GM18505 (cell line): ENCODE measurements around the gene CPNE2.
"Not testable (repeated sequence)": the region's sequence is repeated elsewhere in the genome, so short reads cannot be mapped to it uniquely, and the experiment has no call there.

ENCODE experiments used
- ATAC-seq: cut with Tn5 transposase; IDR thresholded peaks from one replicate; pipeline ENCODE4 v1.9.1; 2021; ENCODE audit not compliant: unreplicated experiment
- POLR2A ChIP-seq: IDR thresholded peaks from 4 replicates; pipeline ENCODE4 v1.6.1; 2011; ENCODE audit warnings: borderline replicate concordance; ENCODE audit not compliant: insufficient read depth, insufficient read length; ENCODE audit errors: extremely low read depth

The CPNE2 gene

DNA sequence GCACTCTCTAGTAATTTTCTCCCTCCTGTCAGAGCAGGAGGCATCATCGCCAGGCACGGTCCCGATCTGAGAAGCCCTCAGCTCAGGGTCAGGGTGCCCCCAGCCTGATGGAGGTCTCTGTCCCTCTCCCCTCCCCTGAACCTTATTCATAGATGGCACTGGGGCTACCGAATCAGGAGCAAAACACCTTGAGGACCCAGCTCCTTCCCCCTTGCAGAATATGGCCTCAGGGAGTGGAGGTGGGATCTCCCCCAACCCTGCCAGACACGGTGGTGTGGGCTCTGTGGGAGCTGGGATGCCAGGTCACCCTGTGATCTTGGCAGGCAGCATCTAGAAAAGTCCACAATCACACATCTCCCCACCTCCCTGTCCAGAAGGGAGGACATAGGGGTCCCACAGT is 2.5 kb downstream of the CPNE2 start:
- no peak for TF ChIP-seq POLR2A
- no peak for ATAC-seq

DNA sequence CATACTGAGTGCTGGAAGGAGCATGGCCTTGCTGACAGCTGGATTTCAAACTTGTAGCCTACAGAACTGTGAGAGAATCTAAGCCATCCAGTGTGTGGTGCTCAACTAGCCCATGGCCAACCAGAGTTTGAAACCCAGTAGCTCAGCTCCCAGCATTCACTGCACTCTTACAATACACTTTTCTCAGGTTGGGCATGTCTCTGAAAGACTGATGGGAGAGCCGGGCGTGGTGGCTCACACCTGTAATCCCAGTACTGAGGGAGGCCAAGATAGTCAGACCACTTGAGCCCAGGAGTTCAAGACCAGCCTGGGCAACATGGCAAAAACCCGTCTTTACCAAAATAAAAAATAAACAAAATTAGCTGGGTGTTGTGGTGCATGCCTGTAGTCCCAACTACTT is 3.8 kb downstream of the CPNE2 start:
- ATAC-seq, result no peak
- TF ChIP-seq POLR2A, result no peak

DNA sequence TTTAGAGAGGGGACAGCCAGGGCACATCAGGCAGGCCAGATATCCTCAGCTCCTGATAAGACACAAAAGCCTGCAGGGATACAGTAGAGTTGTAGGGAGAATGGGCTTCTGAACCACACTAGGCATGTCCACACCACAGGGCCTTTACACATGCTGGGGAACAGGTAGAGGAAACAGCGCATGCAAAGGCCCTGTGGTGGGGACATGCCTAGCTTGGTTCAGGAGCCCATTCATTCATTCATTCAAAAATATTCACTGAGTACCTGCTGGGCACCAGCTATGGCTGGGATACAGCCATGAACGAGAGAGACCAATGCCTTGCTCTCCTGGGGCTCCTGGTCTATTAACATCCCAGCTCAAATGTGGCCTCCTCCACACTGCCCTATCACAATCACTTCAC is 4.4 kb downstream of the CPNE2 start:
- ATAC-seq, result no peak
- no peak for TF ChIP-seq POLR2A

DNA sequence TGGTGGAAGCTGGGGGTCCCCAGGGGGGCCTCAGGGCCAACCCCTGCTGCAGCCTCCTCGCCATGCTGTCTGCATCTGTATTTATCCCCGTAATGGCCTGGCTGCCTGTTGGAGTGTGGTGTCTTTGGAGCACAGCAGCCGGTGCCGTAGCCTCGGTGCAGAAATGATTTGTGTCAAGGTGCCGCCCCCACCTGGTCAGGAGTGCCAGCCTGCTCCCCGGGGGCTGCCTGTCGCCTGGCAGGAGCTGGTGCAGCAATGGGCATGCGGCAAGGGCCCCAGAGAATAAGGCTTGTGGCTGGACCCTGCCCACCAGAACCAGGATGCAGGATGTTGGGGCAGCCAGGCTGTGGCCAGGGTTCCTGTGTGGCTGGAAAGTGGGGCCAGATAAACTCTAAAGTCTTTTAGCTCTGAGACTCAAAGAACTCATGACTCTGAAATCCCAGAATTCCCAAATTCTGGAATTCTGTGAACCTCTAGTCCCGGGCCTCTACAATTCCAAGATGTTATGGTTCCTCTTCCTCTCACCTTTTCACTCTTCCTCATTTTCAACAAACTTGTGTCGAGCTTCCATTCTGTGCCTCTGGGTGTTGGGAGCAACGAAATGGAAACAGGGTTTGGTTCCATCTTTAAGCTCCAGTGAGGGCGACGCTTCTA is 5.9 kb downstream of the CPNE2 start:
- ATAC-seq, result no peak
- TF ChIP-seq POLR2A, result no peak

- ATAC-seq, result not testable (repeated sequence)
Measured at GRCh38 chr16:57099965-57100364, 7.6 kb downstream of the CPNE2 start.

GRCh38 chr16:57100445-57100844 is 8.1 kb downstream of the CPNE2 start:
- no peak for TF ChIP-seq POLR2A
- ATAC-seq, result no peak

GRCh38 chr16:57102888-57103851 is 10.8 kb downstream of the CPNE2 start:
- TF ChIP-seq POLR2A, result no peak
- ATAC-seq, result no peak

- ATAC-seq, result no peak
- no peak for TF ChIP-seq POLR2A
Measured at GRCh38 chr16:57104706-57105105, 12.3 kb downstream of the CPNE2 start.

DNA sequence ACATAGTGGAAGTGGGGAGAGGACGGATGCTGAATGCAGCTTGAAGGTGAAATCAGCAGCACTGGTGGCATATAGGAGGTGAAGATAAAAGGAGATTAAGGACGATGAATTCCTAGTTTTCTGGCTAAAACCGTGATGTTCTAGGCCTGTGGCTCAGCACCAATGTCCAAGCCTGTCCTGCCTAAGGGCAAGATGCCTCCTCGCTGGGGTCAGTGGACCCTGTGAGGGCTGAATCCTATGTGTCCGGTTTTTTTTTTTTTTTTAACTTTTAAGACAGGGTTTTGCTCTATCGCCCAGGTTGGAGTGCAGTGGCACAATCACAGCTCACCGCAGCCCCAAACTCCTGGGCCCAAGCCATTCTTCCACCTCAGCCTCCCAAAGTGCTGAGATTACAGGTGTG is 12.8 kb downstream of the CPNE2 start:
- TF ChIP-seq POLR2A, result no peak
- ATAC-seq, result no peak

GRCh38 chr16:57106767-57107166 is 14.4 kb downstream of the CPNE2 start:
- TF ChIP-seq POLR2A, result no peak
- no peak for ATAC-seq

GRCh38 chr16:57107321-57107922 is 15.0 kb downstream of the CPNE2 start:
- TF ChIP-seq POLR2A, result no peak
- ATAC-seq, result no peak

- ATAC-seq, result no peak
- no peak for TF ChIP-seq POLR2A
Measured at GRCh38 chr16:57108432-57108831, 16.0 kb downstream of the CPNE2 start.

DNA sequence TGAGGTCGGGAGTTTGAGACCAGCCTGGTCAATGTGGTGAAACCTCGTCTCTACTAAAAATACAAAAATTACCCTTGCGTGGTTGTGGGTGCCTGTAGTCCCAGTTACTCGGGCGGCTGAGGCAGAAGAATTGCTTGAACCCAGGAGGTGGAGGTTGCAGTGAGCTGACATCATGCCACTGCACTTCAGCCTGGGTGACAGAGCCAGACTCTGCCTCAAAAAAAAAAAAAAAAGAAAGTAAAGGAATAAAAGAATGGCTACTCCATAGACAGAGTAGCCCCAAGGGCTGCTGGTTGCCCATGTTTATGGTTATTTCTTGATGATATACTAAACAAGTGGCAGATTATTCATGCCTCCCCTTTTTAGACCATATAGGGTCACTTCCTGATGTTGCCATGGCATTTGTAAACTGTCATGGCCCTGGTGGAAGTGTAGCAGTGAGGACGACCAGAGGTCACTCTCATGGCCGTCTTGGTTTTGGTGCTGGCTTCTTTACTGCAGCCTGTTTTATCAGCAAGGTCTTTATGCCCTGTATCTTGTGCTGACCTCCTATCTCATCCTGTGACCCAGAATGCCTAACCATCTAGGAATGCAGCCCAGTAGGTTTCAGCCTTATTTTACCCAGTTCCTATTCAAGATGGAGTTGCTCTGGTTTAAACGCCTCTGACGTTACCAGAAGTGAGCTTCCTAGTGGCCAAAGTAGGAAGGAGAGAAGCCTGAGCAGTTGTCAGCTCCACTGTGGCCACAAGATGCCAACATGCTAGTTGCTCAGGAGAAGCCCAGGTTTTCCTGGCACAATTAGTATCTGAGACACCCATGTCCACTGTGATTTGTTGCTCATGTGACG is 17.1 kb downstream of the CPNE2 start:
- not testable (repeated sequence) for ATAC-seq

GRCh38 chr16:57110937-57111336 is 18.6 kb downstream of the CPNE2 start:
- TF ChIP-seq POLR2A, result no peak
- ATAC-seq, result no peak

- no peak for ATAC-seq
Measured at GRCh38 chr16:57111420-57111819, 19.0 kb downstream of the CPNE2 start.

More at GRCh38 chr16:57111420-57111819, 19.0 kb downstream of the CPNE2 start:
- TF ChIP-seq POLR2A, result no peak
